GM18526 (cell line): Measurements from ENCODE around the gene ERO1B.

ENCODE experiments used
- POLR2A ChIP-seq: IDR thresholded peaks from 3 replicates; pipeline ENCODE4 v1.6.1; 2011; ENCODE audit not compliant: insufficient read length; ENCODE audit errors: extremely low read depth

ERO1B gene

DNA sequence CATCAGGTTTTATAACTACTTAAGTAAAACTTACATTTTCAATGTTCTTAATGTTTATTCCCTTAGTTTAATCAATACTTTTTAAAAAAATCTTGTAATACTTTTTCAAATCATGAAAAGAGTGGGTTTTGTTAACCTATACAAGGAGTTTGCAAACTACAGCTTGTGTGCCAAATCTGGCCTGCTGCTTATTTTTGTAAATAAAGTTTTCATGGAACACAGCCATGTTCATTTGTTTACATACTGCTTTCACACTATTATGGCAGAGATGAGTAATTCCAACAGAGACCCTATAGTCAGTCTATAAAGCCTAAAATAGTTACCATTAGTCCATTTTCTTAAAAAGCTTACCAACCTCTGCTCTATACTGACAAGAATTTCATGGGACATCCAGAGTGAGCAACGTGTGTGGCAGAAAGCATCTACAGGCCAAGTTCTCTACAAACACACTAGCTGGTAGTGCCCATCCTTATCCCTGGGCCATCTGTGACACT lies 42.6 kb downstream of the ERO1B start:
- TF ChIP-seq POLR2A = no peak

DNA sequence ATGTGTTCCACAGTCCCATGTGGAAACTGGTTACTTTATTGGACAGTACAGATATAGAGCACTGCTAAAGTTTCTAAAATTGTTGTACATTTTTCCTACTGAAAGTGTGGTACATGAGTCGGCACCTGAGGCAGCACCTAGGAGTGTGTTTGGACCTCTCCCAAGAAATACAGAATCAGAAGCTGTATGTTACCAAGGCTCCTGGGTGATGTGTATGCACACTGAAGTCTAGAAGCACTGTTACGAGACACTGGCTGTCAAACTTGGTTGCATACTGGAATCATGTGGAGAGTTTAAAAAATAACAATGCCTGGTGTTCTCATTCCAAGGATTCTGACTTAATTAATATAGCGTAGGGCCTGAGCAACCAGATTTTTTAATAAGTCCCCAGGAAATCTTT lies 46.6 kb downstream of the ERO1B start:
- TF ChIP-seq POLR2A = no peak

DNA sequence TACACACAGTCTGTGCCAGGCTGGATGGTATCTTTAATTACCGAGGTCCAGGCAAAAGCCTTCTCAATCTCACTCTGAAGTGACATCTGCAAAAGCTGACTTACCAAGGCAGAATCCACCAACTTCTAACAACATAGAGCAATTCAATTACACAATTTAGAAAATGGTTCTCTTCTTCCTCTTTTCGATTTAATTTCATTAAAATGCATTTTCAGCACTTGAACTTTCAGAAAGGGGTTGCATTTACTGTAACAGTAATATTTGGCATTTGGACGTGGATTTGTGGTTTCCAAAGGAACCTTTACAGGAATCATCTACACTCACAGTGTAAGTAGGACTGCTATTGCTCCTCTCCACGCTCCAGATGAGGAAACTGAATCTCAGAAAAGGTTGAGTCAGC lies 53.3 kb downstream of the ERO1B start:
- TF ChIP-seq POLR2A = no peak

DNA sequence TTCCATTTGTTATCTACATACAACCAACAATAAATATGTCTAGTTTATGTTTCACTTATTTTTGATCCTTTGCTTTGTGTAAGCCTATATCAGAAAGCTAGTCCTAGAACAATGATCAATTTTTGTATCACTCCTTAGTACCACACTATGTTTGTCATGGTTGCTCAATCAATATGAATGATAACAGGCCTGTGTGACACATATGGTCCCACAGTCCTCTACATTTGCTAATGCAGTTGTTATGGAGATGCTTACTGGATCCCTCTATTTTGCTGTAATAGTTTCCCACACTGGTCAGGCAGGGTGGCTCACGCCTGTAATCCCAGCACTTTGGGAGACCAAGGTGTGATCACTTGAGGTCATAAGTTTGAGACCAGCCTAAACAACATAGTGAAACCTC lies 59.1 kb downstream of the ERO1B start:
- no peak for TF ChIP-seq POLR2A

DNA sequence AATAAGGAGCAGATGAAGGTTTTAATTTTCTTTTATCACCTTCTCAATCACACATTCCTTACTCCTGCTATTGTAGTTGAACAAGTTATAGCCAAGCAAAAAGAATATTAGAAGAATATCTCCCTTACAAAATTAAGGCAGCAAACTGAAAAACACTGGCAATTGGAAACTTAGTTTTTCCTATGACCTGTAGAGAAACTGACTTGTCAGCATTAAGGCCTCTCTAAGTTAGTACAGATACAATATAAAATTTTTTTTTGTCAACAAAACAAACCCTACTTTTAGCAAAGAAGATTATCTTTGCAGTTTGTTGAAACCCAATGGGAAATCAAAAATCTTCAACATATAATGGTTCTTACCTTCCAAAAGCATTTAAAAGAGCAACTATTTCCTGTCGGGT lies 61.3 kb downstream of the ERO1B start:
- no peak for TF ChIP-seq POLR2A

DNA sequence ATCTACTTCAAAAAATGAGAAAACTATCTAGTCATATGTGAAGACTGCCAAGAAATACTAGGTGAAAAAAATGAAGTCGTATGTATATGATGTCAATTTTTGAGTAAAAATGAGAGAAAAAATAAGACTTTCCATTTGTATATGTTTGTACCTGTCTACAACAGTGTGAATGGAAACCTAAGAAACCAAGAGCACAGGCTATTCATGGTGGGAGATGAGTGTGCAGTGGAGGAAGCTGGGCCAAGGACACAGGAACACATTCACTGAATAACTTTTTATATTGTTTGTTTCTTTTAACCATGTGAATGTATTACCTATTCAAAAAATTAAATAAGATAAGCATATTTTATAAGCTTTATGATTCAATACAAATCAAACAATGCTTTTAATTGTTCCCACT lies 67.0 kb downstream of the ERO1B start:
- TF ChIP-seq POLR2A = no peak

DNA sequence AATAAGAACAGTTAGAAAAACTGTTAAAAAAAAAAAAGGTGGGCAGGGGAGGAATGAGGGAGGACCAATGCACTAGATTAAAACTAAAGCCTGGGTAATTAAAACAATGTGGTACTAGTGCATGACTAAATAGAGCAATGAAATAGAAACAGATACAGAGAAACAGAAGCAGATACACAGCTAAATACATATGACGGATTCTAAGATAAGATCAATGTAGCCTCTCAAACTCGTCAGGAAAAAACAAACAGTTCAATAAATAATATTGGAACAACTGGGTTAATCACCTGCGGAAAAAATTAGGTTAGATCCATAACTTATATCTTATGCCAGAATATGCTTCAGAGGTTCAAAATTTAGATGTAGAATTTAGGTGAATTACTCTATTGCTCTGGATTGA lies 68.2 kb downstream of the ERO1B start:
- no peak for TF ChIP-seq POLR2A

DNA sequence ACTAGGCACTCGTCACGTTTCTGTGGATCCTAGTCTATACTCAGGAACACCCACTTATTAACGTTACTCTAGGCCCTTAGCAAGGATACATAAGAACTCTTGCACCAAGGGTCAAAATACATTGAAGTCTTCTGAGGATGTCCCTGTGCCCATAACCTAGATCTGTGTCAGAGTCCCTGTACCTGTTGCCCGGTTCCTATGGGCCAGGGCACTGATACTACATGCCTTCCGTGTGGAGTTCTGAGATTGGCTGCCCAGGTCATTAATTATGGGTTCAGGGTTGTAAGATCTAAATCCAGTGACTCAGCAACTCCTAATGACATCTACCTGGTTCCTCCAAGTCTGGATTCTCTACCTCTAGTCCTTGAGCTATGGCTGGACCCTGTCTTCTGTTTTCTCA lies 69.9 kb downstream of the ERO1B start:
- TF ChIP-seq POLR2A = no peak

DNA sequence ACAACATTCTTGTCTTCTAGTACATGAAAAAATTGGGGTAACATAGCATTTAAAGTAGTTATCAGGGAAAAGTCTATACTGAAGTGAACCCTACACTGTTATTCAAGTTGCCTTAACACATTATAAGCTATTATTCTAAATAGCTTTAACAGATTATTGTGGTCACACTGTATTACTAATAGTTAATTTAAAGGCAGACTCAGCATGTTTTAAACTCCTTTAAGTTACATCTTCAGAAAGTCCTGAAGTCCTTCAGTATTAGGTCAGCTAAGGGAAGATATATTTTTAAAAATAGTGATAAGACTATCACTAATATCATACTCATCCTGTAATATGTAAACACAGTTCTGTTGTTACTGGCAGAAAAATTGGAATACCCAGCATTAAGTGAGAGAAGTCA lies 72.0 kb downstream of the ERO1B start:
- TF ChIP-seq POLR2A = no peak

DNA sequence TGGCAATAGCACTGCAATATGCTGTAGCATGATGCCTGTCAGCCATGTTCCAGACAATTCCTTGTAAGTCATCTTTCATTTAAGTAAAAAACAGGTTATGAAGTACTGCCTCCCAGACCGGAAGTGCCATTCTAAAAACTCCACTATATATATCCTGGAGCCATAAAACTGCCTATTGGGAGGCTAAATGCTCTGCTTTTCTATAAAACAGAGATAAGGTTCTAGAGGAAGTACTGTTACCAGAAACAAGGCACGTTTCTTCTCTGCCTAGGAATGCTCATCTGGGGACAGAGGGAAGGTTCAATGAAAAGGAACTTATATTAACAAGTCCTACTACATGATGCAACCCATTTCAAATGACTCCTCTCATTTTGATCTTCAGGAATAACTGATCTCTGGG lies 72.6 kb downstream of the ERO1B start:
- no peak for TF ChIP-seq POLR2A

DNA sequence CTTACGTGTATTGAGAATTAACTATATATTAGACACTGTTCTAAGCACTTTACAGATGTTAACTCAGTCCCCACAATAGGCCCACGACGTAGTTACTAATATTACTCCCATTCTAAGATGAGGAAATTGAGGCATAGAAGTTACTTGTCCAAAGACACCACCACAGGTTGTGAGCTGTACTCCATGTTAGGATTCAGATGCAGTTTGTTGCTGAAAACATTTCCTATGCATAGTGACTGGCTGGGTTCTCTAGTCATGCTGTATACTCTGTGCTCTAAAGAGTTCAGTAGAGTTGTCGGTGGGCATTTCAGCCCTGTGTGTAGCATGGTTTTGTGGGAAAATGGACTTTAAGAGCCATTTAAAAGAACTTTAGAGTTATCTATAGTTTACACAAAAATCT lies 74.2 kb downstream of the ERO1B start:
- no peak for TF ChIP-seq POLR2A

DNA sequence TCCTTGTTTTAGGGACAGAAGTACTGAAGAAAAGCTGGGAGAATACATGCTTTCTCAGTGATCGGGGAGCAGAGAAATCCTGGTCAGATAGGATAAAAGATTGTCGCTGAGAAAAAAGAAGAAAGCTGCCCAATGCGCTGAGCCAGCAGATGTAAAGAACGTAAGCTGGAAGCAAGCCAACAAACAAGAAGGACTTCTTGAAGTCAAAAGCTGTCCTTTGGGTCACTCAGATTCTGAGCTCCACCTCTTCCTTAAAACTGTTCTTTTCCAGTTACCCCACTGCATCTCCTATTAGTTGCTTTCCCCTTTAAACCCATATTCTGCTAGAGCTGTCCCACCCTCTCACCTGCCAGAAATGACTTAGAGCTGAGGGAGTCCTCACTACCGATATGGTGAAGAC lies 74.6 kb downstream of the ERO1B start:
- no peak for TF ChIP-seq POLR2A

DNA sequence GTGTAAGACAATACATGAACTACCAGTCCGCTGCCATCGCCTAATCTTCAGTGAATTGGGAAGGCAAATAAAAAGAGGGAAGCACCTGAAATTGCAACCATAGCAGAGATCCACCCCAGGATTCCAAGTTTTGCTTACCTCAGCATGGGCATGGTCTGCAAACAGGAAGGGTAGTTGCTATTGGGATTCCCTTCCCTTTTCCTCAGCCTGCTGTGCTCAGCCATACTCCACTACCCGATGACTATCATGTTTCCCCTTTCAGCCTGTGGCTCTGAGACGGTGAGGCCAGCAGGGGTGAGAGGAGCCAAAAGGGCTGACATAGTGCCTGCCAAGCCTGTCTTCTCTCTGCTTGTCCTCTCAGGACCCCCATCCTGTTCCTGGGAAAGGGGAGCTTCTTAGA lies 75.2 kb downstream of the ERO1B start:
- TF ChIP-seq POLR2A = no peak

DNA sequence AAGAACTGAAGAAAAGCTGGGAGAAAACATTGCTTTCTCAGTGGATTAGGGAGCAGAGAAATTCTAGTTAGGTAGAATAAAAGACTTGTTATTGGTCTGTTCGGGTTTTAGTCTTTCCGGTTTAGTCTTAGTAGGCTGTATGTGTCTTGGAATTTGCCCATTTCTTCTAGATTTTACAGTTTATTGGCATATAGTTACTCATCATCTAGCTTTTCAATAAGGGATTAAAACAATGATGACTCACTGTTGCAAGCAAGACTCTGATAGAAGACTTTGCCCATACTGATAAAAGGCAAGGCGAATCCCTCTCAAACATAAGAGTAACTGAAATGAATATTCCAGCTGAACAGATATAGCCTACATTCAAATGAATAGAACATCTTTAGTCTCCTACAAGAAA lies 77.1 kb downstream of the ERO1B start:
- no peak for TF ChIP-seq POLR2A

DNA sequence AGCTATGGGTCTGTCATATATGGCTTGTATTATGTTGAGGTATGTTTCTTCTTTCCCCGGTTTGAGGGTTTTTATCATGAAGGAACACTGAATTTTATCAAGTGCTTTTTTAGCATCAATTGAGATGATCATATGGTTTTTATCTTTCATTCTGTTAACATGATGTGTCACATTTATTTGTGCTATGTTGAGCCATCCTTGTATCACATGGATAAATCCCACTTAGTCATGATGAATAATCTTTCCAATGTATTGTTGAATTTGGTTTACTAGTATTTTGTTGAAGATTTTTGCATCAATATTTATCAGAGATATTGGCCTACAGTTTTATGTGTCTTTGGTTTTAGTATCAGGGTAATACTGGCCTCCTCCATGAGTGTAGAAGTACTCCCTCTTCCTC lies 77.7 kb downstream of the ERO1B start:
- TF ChIP-seq POLR2A = no peak

DNA sequence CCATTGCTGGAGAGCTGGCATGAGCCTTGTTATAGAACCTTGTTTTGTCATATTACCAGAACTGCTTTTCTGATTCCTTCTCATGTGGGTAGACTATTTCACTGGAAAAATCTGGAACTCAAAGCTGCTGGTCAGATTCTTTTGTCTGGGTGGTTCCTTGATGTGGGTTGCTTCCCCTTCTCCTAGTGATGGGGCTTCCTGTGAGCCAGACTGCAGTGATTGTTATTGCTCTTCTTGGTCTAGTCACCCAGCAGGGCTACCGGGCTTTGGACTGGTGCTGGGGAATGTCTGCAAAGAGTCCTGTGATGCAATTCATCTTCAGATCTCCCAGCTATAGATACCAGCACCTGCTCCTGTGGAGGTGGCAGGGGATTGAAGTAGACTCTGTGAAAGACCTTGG lies 80.0 kb downstream of the ERO1B start:
- TF ChIP-seq POLR2A = no peak

DNA sequence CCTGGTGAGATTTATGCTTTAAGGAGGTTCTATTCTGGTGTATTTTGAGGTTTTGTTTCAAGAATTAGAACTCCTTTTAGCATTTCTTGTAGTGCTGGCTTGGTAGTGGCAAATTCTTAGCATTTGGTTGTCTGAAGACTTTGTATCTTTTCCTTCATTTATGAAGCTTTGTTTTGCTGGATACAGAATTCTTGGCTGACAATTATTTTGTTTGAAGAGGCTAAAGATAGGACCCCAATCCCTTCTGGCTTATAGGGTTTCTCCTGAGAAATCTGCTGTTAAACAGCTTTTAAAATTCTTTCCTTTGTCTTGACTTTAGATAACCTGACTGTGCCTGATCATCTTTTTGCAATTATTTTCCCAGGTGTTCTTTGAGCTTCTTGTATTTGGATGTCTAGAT lies 80.8 kb downstream of the ERO1B start:
- TF ChIP-seq POLR2A = no peak

DNA sequence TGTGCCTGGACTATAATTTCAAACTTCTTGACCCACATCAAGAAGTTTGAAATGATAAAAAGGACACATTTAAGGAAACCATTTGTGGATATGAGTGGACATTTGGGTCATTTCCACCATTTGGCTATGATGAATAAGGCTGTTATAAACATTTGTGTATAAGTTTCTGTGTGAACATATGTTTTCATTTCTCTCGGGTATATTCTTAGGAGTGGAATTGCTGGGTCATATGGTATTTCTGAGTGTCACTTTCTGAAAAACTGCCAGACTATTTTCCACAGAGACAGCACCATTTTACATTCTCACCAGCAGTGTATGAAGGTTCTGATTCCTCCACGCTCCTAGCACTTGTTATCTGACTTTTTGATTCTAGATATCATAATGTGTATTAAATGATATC lies 88.6 kb downstream of the ERO1B start:
- TF ChIP-seq POLR2A = no peak
